LNCaP clone FGC (cell line): ENCODE data around the gene ARHGAP10.
"Not testable (repeated sequence)": the region's sequence is repeated elsewhere in the genome, so short reads cannot be mapped to it uniquely, and the experiment has no call there.

ENCODE experiments used
- DNase-seq: peaks from one replicate; pipeline ENCODE4 v3.0.0-alpha.2; 2011; ENCODE audit warnings: low read depth
- H3K4me3 ChIP-seq: 2 replicates; pipeline ENCODE4 v1.5.1; 2011; ENCODE audit warnings: mild to moderate bottlenecking, low read depth, low read length, control low read depth
- TF ChIP-seq, protein P1 (sequence below): IDR thresholded peaks from 2 replicates; pipeline ENCODE4 v1.5.1; 2012; ENCODE audit warnings: mild to moderate bottlenecking; ENCODE audit not compliant: control insufficient read depth, insufficient read depth; ENCODE audit errors: extremely low read depth

The ARHGAP10 gene

DNA sequence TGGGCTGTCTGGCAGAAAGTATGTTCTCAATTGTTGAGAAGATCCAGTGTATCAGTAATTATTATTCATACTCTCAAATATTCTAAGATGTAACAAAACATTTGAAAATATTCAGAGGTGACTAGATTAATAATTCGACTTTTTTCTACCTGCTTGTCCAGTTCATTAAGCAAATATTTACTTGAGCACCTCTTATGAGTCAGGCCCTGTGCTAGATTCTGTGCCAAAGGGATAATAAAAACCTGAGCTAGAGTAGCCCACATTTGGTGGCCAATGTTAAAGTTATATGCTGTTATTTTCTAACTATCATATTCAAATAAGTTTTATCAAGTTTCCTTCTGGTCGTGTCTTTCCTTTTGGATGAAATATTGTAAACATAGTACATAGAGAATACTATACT, 58.5 kb downstream of the ARHGAP10 start:
- peak; percentile 78 for DNase-seq
- H3K4me3 ChIP-seq, result no peak overlapping the region
- TF ChIP-seq, protein P1, sequence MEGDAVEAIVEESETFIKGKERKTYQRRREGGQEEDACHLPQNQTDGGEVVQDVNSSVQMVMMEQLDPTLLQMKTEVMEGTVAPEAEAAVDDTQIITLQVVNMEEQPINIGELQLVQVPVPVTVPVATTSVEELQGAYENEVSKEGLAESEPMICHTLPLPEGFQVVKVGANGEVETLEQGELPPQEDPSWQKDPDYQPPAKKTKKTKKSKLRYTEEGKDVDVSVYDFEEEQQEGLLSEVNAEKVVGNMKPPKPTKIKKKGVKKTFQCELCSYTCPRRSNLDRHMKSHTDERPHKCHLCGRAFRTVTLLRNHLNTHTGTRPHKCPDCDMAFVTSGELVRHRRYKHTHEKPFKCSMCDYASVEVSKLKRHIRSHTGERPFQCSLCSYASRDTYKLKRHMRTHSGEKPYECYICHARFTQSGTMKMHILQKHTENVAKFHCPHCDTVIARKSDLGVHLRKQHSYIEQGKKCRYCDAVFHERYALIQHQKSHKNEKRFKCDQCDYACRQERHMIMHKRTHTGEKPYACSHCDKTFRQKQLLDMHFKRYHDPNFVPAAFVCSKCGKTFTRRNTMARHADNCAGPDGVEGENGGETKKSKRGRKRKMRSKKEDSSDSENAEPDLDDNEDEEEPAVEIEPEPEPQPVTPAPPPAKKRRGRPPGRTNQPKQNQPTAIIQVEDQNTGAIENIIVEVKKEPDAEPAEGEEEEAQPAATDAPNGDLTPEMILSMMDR, result no peak

DNA sequence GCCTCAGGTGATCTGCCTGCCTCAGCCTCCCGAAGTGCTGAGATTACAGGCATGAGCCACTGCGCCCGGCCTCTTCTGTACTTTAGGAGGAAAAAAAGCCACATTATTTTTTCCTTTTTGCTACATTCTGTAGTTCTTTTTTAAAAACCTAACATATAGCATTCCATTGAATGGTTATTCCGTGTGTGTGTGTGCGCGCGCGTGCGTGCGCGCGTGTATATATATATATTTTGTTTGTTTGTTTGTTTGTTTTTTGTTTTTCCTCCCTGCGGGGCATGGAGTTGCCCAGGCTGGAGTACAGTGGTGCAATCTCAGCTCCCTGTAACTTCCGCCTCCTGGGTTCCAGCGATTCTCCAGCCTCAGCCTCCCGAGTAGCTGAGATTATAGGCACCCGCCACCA, 59.5 kb downstream of the ARHGAP10 start:
- no peak overlapping the region for H3K4me3 ChIP-seq
- DNase-seq, result no peak
- TF ChIP-seq, protein P1, result no peak

DNA sequence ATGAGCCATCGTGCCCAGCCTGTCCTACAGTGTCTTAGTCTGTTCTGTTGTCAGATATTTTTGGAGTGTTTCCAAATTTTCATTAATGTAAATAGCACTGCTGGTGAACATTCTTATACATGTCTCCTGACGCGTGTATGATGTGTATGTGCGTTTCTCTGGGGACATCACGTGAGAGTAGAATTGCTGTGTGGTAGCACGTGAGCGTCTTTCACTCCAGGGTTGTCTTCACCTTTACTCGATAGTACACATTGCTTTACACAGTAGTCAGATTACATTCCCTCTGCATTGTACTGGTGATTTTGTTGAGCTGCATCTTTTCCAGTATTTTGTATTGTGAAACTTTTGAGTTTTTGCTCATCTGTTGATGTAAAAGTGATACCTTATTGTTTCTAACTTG, 60.0 kb downstream of the ARHGAP10 start:
- TF ChIP-seq, protein P1, result no peak
- H3K4me3 ChIP-seq, result no peak overlapping the region
- no peak for DNase-seq

DNA sequence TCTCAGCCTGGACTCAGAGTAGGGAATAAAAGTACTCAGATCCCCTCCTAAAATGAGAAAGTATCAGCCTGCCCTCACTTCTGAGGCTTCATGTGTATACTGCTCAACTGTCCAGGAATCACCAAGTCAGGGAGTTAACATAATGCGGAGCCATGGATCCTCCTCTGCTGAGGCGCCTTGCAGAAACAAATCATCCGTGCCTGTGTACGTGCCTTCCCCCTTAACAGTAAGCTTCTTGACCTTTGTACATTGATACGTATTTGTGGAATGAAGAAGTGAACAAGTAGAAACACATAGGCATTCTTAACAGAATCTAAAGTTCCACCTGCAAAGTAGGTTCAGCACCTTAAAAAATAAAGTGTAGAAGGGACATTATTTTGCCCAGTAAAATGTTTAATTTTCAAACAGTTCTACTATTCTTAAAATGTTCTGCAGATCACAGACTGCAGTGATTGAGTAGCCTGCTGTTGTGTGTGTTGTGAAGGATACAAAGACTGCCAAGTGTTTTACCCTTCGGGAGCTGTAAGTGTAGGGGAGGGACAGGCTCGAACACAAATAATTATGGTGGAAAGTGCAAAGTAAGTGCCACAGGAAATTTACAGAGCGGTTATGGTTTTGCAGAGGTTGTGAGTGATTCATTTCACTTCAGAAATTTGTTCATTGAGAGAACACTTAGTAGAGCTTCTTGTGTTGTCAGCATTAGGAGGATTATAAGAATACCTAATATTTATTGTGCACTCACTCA, 61.9 kb downstream of the ARHGAP10 start:
- DNase-seq, result no peak
- no peak overlapping the region for H3K4me3 ChIP-seq
- TF ChIP-seq, protein P1, result no peak

DNA sequence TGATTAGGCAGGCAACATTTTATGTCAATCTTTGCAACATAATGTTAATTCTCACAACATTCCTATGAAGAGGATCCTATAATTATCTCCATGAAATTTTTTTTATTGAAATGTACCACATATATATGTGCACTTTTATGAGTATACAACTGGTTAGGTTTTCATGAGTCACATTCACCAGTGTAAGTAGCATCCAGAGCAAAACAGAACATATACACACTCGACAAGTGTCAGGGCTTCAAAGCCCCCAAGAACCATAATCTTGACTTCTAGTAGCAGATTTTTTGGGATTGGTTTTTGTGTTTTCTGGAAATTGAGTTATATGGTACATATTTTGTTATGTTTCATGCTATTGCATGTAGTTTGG, 62.4 kb downstream of the ARHGAP10 start:
- H3K4me3 ChIP-seq, result no peak overlapping the region
- TF ChIP-seq, protein P1, result no peak

DNA sequence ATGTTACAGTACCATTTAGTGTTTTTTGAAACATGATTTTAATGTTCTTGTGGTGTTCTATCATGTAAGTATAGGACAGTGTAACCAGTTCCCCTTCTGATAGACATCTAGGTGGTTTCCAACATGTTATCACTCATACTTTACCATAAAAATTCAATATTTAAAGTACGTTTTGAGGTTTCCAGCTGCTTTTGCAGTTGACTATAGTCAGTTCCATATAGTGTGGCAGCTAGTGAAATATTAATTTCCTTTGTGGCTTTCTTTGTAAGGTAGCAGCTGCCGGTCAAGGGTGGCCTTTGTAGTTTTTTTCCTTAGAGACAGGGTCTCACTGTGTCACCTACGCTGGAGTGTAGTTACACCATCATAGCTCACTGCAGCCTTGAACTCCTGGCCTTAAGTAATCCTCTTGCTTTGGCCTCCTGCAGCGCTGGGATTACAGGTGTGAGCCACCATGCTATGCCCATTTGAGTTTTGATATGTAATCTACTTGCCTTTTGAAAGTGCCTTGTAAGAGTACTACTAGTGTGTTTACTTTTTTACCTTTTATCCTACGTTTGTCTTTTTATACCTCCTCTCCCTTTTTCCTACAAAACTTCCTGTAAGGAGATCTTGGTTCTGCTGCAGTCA, 63.0 kb downstream of the ARHGAP10 start:
- TF ChIP-seq, protein P1, result no peak
- H3K4me3 ChIP-seq, result no peak overlapping the region
- no peak for DNase-seq

More for the DNA sequence above, 62.4 kb downstream of the ARHGAP10 start:
- DNase-seq, result no peak

DNA sequence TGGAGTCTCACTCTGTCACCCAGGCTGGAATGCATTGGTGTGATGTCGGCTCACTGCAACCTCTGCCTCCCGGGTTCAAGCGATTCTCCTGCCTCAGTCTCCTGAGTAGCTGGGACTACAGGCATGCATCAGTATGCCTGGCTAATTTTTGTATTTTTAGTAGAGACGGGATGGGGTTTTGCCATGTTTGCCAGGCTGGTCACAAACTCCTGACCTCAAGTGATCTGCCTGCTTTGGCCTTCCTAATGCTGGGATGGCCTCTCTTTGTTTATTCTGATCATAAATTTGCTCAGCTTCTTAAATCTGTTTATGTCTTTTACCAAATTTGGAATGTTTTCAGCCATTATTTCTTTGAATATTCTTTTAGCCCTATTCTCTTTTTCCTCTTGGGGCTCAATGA, 67.2 kb downstream of the ARHGAP10 start:
- not testable (repeated sequence) for DNase-seq, H3K4me3 ChIP-seq
